HG03097 (cell line): Measurements from ENCODE around the gene EIF2B5.

Experiments used
- ATAC-seq: cut with Tn5 transposase; IDR thresholded peaks from one replicate; pipeline ENCODE4 v1.9.1; 2021; ENCODE audit not compliant: unreplicated experiment, low FRiP score

EIF2B5 gene

GRCh38 chr3:184189421-184189820, 54.3 kb downstream of the EIF2B5 start:
- no peak for ATAC-seq

GRCh38 chr3:184192889-184193288, 57.7 kb downstream of the EIF2B5 start:
- ATAC-seq, result no peak

GRCh38 chr3:184193991-184194539, 58.9 kb downstream of the EIF2B5 start:
- no peak for ATAC-seq
